ENCODE results near the gene LEKR1. TPM values are rescaled to one million over a fixed set of nuclear protein-coding genes. Genes with fewer than 3 reads are reported as not detected.

The LEKR1 gene
- total RNA-seq (2022) (1.3 and 2.2 TPM in 2 replicates), Bru-seq, nascent RNA (percentile 46 among the genes with signal in this experiment), BruChase-seq, experiment 1, labeled RNA remaining after a 6-hour chase (percentile 47 among the genes with signal in this experiment), BruChase-seq, experiment 2, labeled RNA remaining after a 2-hour chase (percentile 55 among the genes with signal in this experiment)
- long read RNA-seq, partial matches to known transcripts = 0 of 3 reads
- long read RNA-seq, other reads (novel, unspliced or antisense) = 2 of 3 reads

GRCh38 chr3:156826144-156826895 lies at the start of gene LEKR1:
LEKR1 (plus strand) TSS chr3:156826353; CDS start chr3:156829330, 2,977 bp downstream.
- no peaks in the 10 kb centered on the region for H3K27me3 Mint-ChIP-seq (ENCODE audit: insufficient read depth, unreplicated experiment)

GRCh38 chr3:156776871-156777270 lies 49.3 kb upstream of the LEKR1 start:
- no peak overlapping the region for H3K27ac Mint-ChIP-seq (ENCODE audit: low read depth, unreplicated experiment)
- POLR2A ChIA-PET = interaction anchor here (0.9 to 1.5 kb wide), 2 partner anchors 12 to 17 kb away, joined by 3 to 4 read pairs; no protein-coding TSS in a partner anchor
- no peaks in the 10 kb centered on the region for H3K36me3 Mint-ChIP-seq (ENCODE audit: insufficient read depth, unreplicated experiment)
- CTCF ChIA-PET = interaction anchor here (0.8 kb wide), 1 partner anchor 14 kb away, joined by 3 read pairs; no protein-coding TSS in a partner anchor
- no peak for DNase-seq (ENCODE audit: unreplicated experiment)
- H3K9me3 Mint-ChIP-seq (ENCODE audit: unreplicated experiment) = no peaks in the 10 kb centered on the region
- TF ChIP-seq CTCF (IDR thresholded peaks at IDR 0.05; ENCODE audit: unreplicated experiment) = no peak
- BruUV-seq (replicated peaks) = no TSS peak
- peaks cover 25% of the 10 kb centered on the region for H3K4me1 Mint-ChIP-seq (ENCODE audit: insufficient read depth, unreplicated experiment)
- no peak overlapping the region for H3K4me3 Mint-ChIP-seq (ENCODE audit: unreplicated experiment)
- no peaks in the 10 kb centered on the region for H3K27me3 Mint-ChIP-seq (ENCODE audit: insufficient read depth, unreplicated experiment)
- intact Hi-C loops (cut with micrococcal nuclease) = no loop called here

More at GRCh38 chr3:156826144-156826895, at the start of gene LEKR1:
- Mint-ChIP-seq H3K4me3 (ENCODE audit: unreplicated experiment) (peak within 1 kb of the TSS; percentile 94), H3K27ac (ENCODE audit: low read depth, unreplicated experiment) (peak within 1 kb of the TSS; percentile 98), H3K4me1 (ENCODE audit: insufficient read depth, unreplicated experiment) (no peaks in the 10 kb centered on the region), H3K36me3 (ENCODE audit: insufficient read depth, unreplicated experiment) (no peaks in the 10 kb centered on the region), H3K9me3 (ENCODE audit: unreplicated experiment) (no peaks in the 10 kb centered on the region)
- TF ChIP-seq CTCF (IDR thresholded peaks at IDR 0.05; ENCODE audit: unreplicated experiment) = no peak
- CTCF ChIA-PET = interaction anchor here (0.6 to 1.1 kb wide), 5 partner anchors 11 to 783 kb away, joined by 3 to 4 read pairs (median 3); no protein-coding TSS in a partner anchor
- POLR2A ChIA-PET = interaction anchor here (0.7 to 2.6 kb wide), 22 partner anchors 9 to 334 kb away, joined by 3 to 25 read pairs (median 4); partner anchors contain the start of genes CCNL1, SSR3 and TIPARP
- no TSS peak for BruUV-seq (replicated peaks)
- DNase-seq (ENCODE audit: unreplicated experiment) = peak; percentile 88
- intact Hi-C loops (cut with micrococcal nuclease) = loop anchor here (1.0 to 2.0 kb wide), 3 partner anchors 152 to 310 kb away; partner anchors contain the start of gene TIPARP

GRCh38 chr3:156781310-156782230 lies 44.6 kb upstream of the LEKR1 start:
- Mint-ChIP-seq H3K36me3 (ENCODE audit: insufficient read depth, unreplicated experiment) (no peaks in the 10 kb centered on the region), H3K27me3 (ENCODE audit: insufficient read depth, unreplicated experiment) (no peaks in the 10 kb centered on the region), H3K4me1 (ENCODE audit: insufficient read depth, unreplicated experiment) (peaks cover 41% of the 10 kb centered on the region), H3K4me3 (ENCODE audit: unreplicated experiment) (no peak overlapping the region), H3K9me3 (ENCODE audit: unreplicated experiment) (no peaks in the 10 kb centered on the region), H3K27ac (ENCODE audit: low read depth, unreplicated experiment) (peak overlapping the region; percentile 83)
- CTCF ChIA-PET = interaction anchor here (0.6 to 1.4 kb wide), 4 partner anchors 20 to 46 kb away, joined by 3 to 4 read pairs (median 4); no protein-coding TSS in a partner anchor
- POLR2A ChIA-PET = interaction anchor here (0.7 to 3.4 kb wide), 19 partner anchors 8 to 371 kb away, joined by 3 to 22 read pairs (median 4); partner anchors contain the start of gene TIPARP
- intact Hi-C loops (cut with micrococcal nuclease) = loop anchor here (10.0 kb wide), 1 partner anchor 303 kb away; no protein-coding TSS in a partner anchor
- no TSS peak for BruUV-seq (replicated peaks)
- no peak for TF ChIP-seq CTCF (IDR thresholded peaks at IDR 0.05; ENCODE audit: unreplicated experiment)
- DNase-seq (ENCODE audit: unreplicated experiment) = peak; percentile 39
